ENCODE data around the gene SLC6A13. TPM values are rescaled to one million over a fixed set of nuclear protein-coding genes. Genes with fewer than 3 reads are reported as not detected.

Gene SLC6A13
- total and polyA plus RNA-seq, 2 of the 13 experiments (the other 11 are each of a cell fraction or from before 2014, with no cell fraction given) = 0.05 to 0.15 TPM

- TF ChIP-seq YY1 (IDR thresholded peaks at IDR 0.05; ENCODE audit: insufficient read depth, insufficient replicate concordance, low read depth, low read length) (no peak), ZNF362 (CRISPR knock-in tag; IDR thresholded peaks at IDR 0.05; ENCODE audit: borderline replicate concordance) (no peak), TEF (CRISPR knock-in tag; IDR thresholded peaks at IDR 0.05) (no peak), KDM6A (CRISPR knock-in tag; IDR thresholded peaks at IDR 0.05; ENCODE audit: low read depth) (no peak), ZKSCAN1 (IDR thresholded peaks at IDR 0.05; ENCODE audit: low read length) (no peak), SALL1 (CRISPR knock-in tag; IDR thresholded peaks at IDR 0.05) (peak; percentile 19; the same call in 1 of the 2 replicates), JUNB (CRISPR knock-in tag; IDR thresholded peaks at IDR 0.05; ENCODE audit: borderline replicate concordance) (no peak), THAP9 (CRISPR knock-in tag; IDR thresholded peaks at IDR 0.05; ENCODE audit: borderline replicate concordance) (no peak), PAX8 (CRISPR knock-in tag; IDR thresholded peaks at IDR 0.05; ENCODE audit: borderline replicate concordance) (no peak), PRDM10 (CRISPR knock-in tag; IDR thresholded peaks at IDR 0.05; ENCODE audit: low read depth) (no peak), AHR (CRISPR knock-in tag; IDR thresholded peaks at IDR 0.05) (no peak), GATAD1 (CRISPR knock-in tag; IDR thresholded peaks at IDR 0.05) (no peak), TCF7 (IDR thresholded peaks at IDR 0.05; ENCODE audit: low read depth) (no peak)
- TF ChIP-seq, protein P1, sequence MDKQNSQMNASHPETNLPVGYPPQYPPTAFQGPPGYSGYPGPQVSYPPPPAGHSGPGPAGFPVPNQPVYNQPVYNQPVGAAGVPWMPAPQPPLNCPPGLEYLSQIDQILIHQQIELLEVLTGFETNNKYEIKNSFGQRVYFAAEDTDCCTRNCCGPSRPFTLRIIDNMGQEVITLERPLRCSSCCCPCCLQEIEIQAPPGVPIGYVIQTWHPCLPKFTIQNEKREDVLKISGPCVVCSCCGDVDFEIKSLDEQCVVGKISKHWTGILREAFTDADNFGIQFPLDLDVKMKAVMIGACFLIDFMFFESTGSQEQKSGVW (CRISPR knock-in tag; IDR thresholded peaks at IDR 0.05; ENCODE audit: borderline replicate concordance) = no peak
- TF ChIP-seq, protein P2, sequence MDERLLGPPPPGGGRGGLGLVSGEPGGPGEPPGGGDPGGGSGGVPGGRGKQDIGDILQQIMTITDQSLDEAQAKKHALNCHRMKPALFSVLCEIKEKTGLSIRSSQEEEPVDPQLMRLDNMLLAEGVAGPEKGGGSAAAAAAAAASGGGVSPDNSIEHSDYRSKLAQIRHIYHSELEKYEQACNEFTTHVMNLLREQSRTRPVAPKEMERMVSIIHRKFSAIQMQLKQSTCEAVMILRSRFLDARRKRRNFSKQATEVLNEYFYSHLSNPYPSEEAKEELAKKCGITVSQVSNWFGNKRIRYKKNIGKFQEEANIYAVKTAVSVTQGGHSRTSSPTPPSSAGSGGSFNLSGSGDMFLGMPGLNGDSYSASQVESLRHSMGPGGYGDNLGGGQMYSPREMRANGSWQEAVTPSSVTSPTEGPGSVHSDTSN (CRISPR knock-in tag; IDR thresholded peaks at IDR 0.05) = no peak
Observed at GRCh38 chr12:176321-177181, 86.1 kb downstream of the SLC6A13 start (continued).
